Fibroblast of gingiva (primary cell): ENCODE data around the gene MRPL52.
A peak's percentile ranks its signal among the peaks of the same experiment; 100 is the strongest.
"Not testable (repeated sequence)": the region's sequence is repeated elsewhere in the genome, so short reads cannot be mapped to it uniquely, and the experiment has no call there.

Experiments used
- DNase-seq: peaks from one replicate; pipeline ENCODE4 v3.0.0-alpha.2; 2011; ENCODE audit warnings: low read depth

MRPL52 gene

DNA sequence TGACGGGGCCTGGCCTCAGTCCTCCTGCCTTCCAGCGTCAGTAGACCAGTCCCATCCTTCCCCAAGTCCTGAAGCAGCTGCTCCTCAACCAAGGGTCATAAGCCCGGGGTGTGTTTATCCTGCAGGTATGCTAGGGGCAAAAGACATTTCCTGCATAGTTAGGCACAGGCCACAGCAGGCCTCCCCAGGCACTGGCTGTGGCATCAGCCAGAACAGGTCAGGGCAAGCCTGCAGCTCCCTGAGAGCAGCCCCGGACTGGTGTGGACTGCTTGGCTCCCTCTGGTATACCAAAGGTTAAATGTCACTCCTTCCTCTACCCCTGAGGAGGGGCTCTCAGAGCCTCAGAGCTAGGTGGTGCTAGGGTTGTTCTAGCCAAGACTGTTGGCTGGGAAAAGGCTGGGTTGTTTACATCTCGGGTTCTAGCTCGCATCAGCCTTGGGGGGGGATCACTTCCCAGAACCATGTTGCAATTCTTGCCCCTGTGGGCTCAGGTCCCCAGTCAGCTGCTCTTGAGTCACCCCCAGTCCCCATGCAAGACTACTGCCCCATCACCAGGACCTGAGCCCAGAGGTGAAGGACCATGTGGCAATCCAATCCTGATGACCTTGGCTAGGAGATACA lies 9.6 kb downstream of the MRPL52 start:
- DNase-seq = peak; percentile 90

DNA sequence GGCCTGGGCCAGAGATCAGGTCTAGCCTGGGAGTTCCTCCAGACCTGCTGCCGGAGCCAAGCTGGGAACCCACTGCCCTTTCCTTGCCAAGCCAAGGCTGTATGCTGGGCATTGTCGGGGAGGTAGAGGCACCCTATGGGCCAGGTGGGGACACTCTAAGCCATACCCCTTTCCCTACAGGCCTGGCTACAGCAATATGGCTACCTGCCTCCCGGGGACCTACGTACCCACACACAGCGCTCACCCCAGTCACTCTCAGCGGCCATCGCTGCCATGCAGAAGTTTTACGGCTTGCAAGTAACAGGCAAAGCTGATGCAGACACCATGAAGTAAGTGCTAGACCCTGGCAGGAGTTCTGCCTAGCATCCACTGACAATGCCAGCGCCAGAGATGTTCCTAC lies 11.6 kb downstream of the MRPL52 start:
- no peak for DNase-seq

DNA sequence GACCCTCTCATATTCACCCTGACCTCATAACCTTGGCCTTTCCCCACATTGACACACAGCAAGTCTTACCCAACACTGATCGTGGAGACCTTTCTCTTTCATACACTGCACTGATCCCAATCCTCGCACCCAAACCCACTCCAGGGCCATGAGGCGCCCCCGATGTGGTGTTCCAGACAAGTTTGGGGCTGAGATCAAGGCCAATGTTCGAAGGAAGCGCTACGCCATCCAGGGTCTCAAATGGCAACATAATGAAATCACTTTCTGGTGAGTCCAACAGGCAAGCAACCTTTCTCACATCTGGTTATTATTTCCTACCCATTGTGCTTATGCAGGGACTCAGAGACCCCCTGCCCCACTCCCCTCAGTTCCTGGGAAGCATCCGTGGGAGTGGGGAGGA lies 12.1 kb downstream of the MRPL52 start:
- DNase-seq = no peak

GRCh38 chr14:22842211-22843122 lies 12.8 kb downstream of the MRPL52 start:
- no peak for DNase-seq

DNA sequence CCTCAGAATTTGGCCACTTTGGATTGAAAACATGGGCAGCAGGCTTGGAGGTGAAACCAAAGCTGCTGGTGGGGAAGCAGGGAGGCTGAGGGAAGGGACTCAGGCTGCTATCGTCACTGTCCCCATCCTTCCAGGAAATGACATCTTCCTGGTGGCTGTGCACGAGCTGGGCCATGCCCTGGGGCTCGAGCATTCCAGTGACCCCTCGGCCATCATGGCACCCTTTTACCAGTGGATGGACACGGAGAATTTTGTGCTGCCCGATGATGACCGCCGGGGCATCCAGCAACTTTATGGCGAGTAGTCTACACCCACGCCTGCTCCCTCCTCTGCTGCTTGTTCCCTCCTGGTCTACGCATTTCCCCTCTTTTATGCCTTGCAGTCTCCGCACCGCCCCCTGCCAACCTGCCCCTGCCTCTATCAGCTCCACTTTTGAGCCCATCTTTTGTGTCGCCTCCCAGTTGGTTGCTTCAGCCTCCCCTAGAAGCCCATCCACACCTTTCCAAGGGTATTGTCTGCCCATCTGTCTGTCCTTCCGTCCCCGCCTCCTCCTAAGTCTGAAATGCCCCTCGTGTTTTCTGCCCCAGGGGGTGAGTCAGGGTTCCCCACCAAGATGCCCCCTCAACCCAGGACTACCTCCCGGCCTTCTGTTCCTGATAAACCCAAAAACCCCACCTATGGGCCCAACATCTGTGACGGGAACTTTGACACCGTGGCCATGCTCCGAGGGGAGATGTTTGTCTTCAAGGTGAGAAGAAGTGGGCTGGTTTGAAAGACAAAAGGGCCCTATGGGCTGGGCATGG lies 13.6 kb downstream of the MRPL52 start:
- no peak for DNase-seq

GRCh38 chr14:22844221-22845102 lies 14.8 kb downstream of the MRPL52 start:
- DNase-seq = no peak

DNA sequence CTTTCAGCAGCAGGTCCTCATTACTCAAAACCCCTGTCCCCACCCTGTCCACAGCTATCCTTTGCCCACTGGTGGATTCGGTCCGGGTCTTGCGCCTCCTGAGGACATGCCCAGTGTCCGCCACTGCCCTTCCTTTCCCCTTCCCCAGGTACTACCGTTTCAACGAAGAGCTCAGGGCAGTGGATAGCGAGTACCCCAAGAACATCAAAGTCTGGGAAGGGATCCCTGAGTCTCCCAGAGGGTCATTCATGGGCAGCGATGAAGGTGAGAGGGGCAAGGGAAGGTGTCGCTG lies 15.4 kb downstream of the MRPL52 start:
- DNase-seq = no peak

DNA sequence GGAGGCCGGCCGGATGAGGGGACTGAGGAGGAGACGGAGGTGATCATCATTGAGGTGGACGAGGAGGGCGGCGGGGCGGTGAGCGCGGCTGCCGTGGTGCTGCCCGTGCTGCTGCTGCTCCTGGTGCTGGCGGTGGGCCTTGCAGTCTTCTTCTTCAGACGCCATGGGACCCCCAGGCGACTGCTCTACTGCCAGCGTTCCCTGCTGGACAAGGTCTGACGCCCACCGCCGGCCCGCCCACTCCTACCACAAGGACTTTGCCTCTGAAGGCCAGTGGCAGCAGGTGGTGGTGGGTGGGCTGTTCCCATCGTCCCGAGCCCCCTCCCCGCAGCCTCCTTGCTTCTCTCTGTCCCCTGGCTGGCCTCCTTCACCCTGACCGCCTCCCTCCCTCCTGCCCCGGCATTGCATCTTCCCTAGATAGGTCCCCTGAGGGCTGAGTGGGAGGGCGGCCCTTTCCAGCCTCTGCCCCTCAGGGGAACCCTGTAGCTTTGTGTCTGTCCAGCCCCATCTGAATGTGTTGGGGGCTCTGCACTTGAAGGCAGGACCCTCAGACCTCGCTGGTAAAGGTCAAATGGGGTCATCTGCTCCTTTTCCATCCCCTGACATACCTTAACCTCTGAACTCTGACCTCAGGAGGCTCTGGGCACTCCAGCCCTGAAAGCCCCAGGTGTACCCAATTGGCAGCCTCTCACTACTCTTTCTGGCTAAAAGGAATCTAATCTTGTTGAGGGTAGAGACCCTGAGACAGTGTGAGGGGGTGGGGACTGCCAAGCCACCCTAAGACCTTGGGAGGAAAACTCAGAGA lies 16.3 kb downstream of the MRPL52 start:
- DNase-seq = no peak

DNA sequence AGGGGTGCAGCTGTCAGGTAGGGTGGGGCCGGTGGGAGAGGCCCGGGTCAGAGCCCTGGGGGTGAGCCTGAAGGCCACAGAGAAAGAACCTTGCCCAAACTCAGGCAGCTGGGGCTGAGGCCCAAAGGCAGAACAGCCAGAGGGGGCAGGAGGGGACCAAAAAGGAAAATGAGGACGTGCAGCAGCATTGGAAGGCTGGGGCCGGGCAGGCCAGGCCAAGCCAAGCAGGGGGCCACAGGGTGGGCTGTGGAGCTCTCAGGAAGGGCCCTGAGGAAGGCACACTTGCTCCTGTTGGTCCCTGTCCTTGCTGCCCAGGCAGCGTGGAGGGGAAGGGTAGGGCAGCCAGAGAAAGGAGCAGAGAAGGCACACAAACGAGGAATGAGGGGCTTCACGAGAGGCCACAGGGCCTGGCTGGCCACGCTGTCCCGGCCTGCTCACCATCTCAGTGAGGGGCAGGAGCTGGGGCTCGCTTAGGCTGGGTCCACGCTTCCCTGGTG lies 17.2 kb downstream of the MRPL52 start:
- no peak for DNase-seq

GRCh38 chr14:22847661-22848341 lies 18.1 kb downstream of the MRPL52 start:
- peak; percentile 74 for DNase-seq

DNA sequence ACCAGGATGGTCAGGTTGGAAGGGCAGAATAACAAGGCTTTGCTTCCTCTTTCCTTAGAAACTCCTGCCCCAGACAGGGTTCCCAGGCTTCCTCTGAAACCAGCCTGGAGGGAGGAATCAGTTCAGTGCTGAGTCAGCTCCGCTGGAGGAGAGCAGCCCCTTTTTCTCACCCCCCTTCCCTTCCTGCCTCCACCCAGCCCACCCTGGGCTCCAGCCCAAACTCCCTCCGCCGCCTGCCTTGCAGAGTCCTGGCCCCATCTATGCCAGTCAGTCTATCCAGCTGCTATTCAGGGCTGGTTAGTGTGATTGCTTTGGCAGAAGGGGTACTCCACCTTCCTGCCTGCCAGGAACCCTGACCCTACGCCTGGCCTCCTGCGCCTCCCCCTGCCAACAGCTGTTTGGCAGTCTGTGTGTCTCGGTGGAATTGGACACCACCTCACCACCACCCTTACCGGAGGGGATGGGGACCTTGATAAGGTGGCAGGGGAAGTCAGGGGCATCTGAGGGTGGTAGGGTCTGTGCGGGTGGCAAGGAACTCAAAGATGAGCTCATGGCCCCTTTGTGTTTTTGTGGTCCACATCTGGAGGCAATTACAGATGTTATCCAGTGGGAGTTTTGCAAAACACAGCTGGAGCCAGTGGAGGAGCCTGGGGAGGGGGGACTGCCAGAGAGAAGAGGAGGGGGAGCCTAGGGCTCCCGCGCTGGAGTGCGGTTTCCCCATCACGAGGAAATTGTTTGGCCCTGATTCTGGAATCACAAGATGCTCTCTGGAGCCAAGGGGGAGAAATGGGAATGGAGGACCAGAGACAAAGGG lies 18.9 kb downstream of the MRPL52 start:
- peak; percentile 99 for DNase-seq

GRCh38 chr14:22849212-22849819 lies 19.6 kb downstream of the MRPL52 start:
- DNase-seq = peak; percentile 92

- DNase-seq = peak; percentile 97
Observed at GRCh38 chr14:22850944-22851764, 21.5 kb downstream of the MRPL52 start.

- not testable (repeated sequence) for DNase-seq
Observed at GRCh38 chr14:22852178-22852577, 22.5 kb downstream of the MRPL52 start.

DNA sequence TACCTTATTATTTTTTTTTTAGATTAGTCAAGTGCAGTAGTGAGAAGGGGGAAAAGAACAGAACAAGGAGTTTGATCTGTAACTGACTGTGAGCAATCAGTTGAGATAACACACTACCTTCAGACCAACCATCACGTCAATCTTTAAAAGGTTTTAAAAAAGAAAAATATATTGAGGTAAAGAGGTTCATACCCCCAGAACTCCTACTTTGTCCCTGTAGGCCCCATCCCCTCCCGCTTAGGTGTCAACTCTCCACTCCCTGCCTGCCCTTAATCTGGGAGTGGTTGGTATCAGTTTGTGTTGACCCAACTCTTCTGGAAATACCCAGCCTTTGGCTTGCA lies 22.9 kb downstream of the MRPL52 start:
- no peak for DNase-seq

GRCh38 chr14:22852940-22853767 lies 23.5 kb downstream of the MRPL52 start:
- peak; percentile 81 for DNase-seq

GRCh38 chr14:22854296-22854695 lies 24.6 kb downstream of the MRPL52 start:
- DNase-seq = not testable (repeated sequence)
